Measurements from ENCODE around the gene ABHD18.
"Not testable (repeated sequence)": the region's sequence is repeated elsewhere in the genome, so short reads cannot be mapped to it uniquely, and the experiment has no call there.

- not testable (repeated sequence) for TF ChIP-seq EZH2 (IDR thresholded peaks at IDR 0.05; ENCODE audit: borderline replicate concordance, insufficient read depth, low read length, poor library complexity, severe bottlenecking); CTCF (IDR thresholded peaks at IDR 0.05; ENCODE audit: poor library complexity, severe bottlenecking); EP300 (conservative IDR thresholded peaks at IDR 0.05; ENCODE audit: poor library complexity, severe bottlenecking); RAD21 (conservative IDR thresholded peaks at IDR 0.05); REST (IDR thresholded peaks at IDR 0.05; ENCODE audit: borderline replicate concordance)
These were observed 86.0 kb downstream of the ABHD18 start for GRCh38 chr4:128051229-128051628.
